H9 (cell line): ENCODE results near the gene RADX. TPM values are rescaled to one million over a fixed set of nuclear protein-coding genes. Genes with fewer than 3 reads are reported as not detected.

Experiments
- DNase-seq: peaks from one replicate; pipeline ENCODE4 v3.0.0-alpha.2; 2017
- H2AFZ ChIP-seq: one replicate; pipeline ENCODE4 v1.6.1; 2013; ENCODE audit warnings: mild to moderate bottlenecking, low read length, control low read depth, moderate library complexity
- H2AK5ac ChIP-seq: 2 replicates; pipeline ENCODE4 v1.6.1; 2013; ENCODE audit warnings: low read length, control low read depth, mixed read lengths; ENCODE audit not compliant: insufficient read length
- H2BK120ac ChIP-seq: one replicate; pipeline ENCODE4 v1.6.1; 2013; ENCODE audit warnings: low read depth, mild to moderate bottlenecking, low read length, control low read depth, inconsistent platforms; ENCODE audit not compliant: poor library complexity, severe bottlenecking
- H2BK12ac ChIP-seq: 2 replicates; pipeline ENCODE4 v1.6.1; 2013; ENCODE audit warnings: low read length, control low read depth, mixed read lengths, low read depth; ENCODE audit not compliant: insufficient read length
- H2BK15ac ChIP-seq: 2 replicates; pipeline ENCODE4 v1.6.1; 2013; ENCODE audit warnings: low read depth, low read length, control low read depth
- H2BK20ac ChIP-seq: one replicate; pipeline ENCODE4 v1.6.1; 2013; ENCODE audit warnings: low read depth, mild to moderate bottlenecking, low read length, control low read depth, inconsistent platforms; ENCODE audit not compliant: poor library complexity, severe bottlenecking
- H2BK5ac ChIP-seq: 2 replicates; pipeline ENCODE4 v1.6.1; 2013; ENCODE audit warnings: low read length, control low read depth, mixed read lengths; ENCODE audit not compliant: insufficient read length
- H3K14ac ChIP-seq: 2 replicates; pipeline ENCODE4 v1.6.1; 2013; ENCODE audit warnings: low read length, control low read depth; ENCODE audit not compliant: insufficient read depth
- H3K18ac ChIP-seq: 2 replicates; pipeline ENCODE4 v1.6.1; 2013; ENCODE audit warnings: low read depth, mild to moderate bottlenecking, mixed read lengths, low read length, control low read depth; ENCODE audit not compliant: insufficient read length
- H3K23ac ChIP-seq: 2 replicates; pipeline ENCODE4 v1.6.1; 2013; ENCODE audit warnings: low read length, control low read depth, mixed read lengths, low read depth; ENCODE audit not compliant: insufficient read length
- H3K23me2 ChIP-seq: 2 replicates; pipeline ENCODE4 v1.6.1; 2013; ENCODE audit warnings: low read depth, mild to moderate bottlenecking, mixed read lengths, low read length, control low read depth; ENCODE audit not compliant: insufficient read length, poor library complexity, severe bottlenecking
- H3K27ac ChIP-seq: 2 replicates; pipeline ENCODE4 v1.5.1; 2013; ENCODE audit warnings: low read length, control low read depth, mixed read lengths, low read depth; ENCODE audit not compliant: insufficient read length
- H3K27me3 ChIP-seq: 2 replicates; pipeline ENCODE4 v1.6.1; 2013; ENCODE audit warnings: low read length, control low read depth, inconsistent platforms; ENCODE audit not compliant: insufficient read depth
- H3K4ac ChIP-seq: 2 replicates; pipeline ENCODE4 v1.6.1; 2013; ENCODE audit warnings: low read depth, mild to moderate bottlenecking, control low read depth, inconsistent platforms, low read length, moderate library complexity
- H3K4me1 ChIP-seq: 2 replicates; pipeline ENCODE4 v1.6.1; 2013; ENCODE audit warnings: low read length, control low read depth, inconsistent platforms; ENCODE audit not compliant: insufficient read depth
- H3K4me2 ChIP-seq: 2 replicates; pipeline ENCODE4 v1.6.1; 2013; ENCODE audit warnings: low read length, control low read depth, mixed read lengths; ENCODE audit not compliant: insufficient read length, insufficient read depth
- H3K56ac ChIP-seq: 2 replicates; pipeline ENCODE4 v1.6.1; 2013; ENCODE audit warnings: low read depth, mild to moderate bottlenecking, mixed read lengths, low read length, control low read depth; ENCODE audit not compliant: insufficient read length
- H3K79me1 ChIP-seq: 2 replicates; pipeline ENCODE4 v1.6.1; 2013; ENCODE audit warnings: low read depth, mild to moderate bottlenecking, moderate library complexity, low read length, control low read depth, inconsistent platforms; ENCODE audit not compliant: insufficient read depth, poor library complexity, severe bottlenecking
- H3K79me2 ChIP-seq: 2 replicates; pipeline ENCODE4 v1.6.1; 2013; ENCODE audit warnings: low read length, control low read depth, inconsistent platforms; ENCODE audit not compliant: insufficient read depth
- H3K9ac ChIP-seq: 2 replicates; pipeline ENCODE4 v1.6.1; 2013; ENCODE audit warnings: low read length, control low read depth, mixed read lengths; ENCODE audit not compliant: insufficient read length; ENCODE audit errors: extremely low read depth
- H3K9me3 ChIP-seq: one replicate; pipeline ENCODE4 v1.6.1; 2013; ENCODE audit warnings: low read depth, low read length, inconsistent platforms; ENCODE audit not compliant: control insufficient read depth
- H3T11ph ChIP-seq: one replicate; pipeline ENCODE4 v1.6.1; 2013; ENCODE audit warnings: mild to moderate bottlenecking, low read length, control low read depth, inconsistent platforms
- H4K20me1 ChIP-seq: one replicate; pipeline ENCODE4 v1.6.1; 2013; ENCODE audit not compliant: control insufficient read depth, insufficient read length, insufficient read depth
- H4K5ac ChIP-seq: 2 replicates; pipeline ENCODE4 v1.6.1; 2013; ENCODE audit warnings: low read depth, mild to moderate bottlenecking, mixed read lengths, low read length, control low read depth; ENCODE audit not compliant: insufficient read length
- H4K8ac ChIP-seq: replicated peaks from 2 replicates; pipeline ENCODE4 v1.6.1; 2013; ENCODE audit warnings: low read length, control low read depth, mixed read lengths, low read depth; ENCODE audit not compliant: insufficient read length
- H4K91ac ChIP-seq: 2 replicates; pipeline ENCODE4 v1.6.1; 2013; ENCODE audit warnings: low read depth, mild to moderate bottlenecking, moderate library complexity, mixed read lengths, low read length, control low read depth; ENCODE audit not compliant: insufficient read length
- H3K27ac Mint-ChIP-seq, 3 experiments: 2 replicates in 2 of 3; 3 replicates in 1 of 3; pipeline ENCODE4 v1.8.0; 2020 to 2021; ENCODE audit warnings: mixed read lengths in 3 of 3, mild to moderate bottlenecking in 1 of 3, moderate library complexity in 1 of 3
- H3K27me3 Mint-ChIP-seq: 2 replicates; pipeline ENCODE4 v1.8.0; 2021; ENCODE audit warnings: low read depth, mild to moderate bottlenecking, moderate library complexity, mixed read lengths
- H3K36me3 Mint-ChIP-seq, 3 experiments: 2 replicates in 2 of 3; 3 replicates in 1 of 3; pipeline ENCODE4 v1.8.0; 2020 to 2021; ENCODE audit warnings: low read depth in 3 of 3, mixed read lengths in 3 of 3; ENCODE audit not compliant: insufficient read depth in 1 of 3
- H3K4me1 Mint-ChIP-seq, 2 experiments: 2 replicates each; pipeline ENCODE4 v1.8.0; 2020; ENCODE audit warnings: mixed read lengths in 2 of 2
- H3K4me3 Mint-ChIP-seq, 2 experiments: 2 replicates in 1 of 2; 3 replicates in 1 of 2; pipeline ENCODE4 v1.8.0; 2020 to 2021; ENCODE audit warnings: mild to moderate bottlenecking in 2 of 2, mixed read lengths in 2 of 2, moderate library complexity in 1 of 2
- H3K9me3 Mint-ChIP-seq, 2 experiments: 2 replicates in 1 of 2; 3 replicates in 1 of 2; pipeline ENCODE4 v1.8.0; 2020; ENCODE audit warnings: mild to moderate bottlenecking in 2 of 2, mixed read lengths in 2 of 2, moderate library complexity in 1 of 2
- CTCF ChIP-seq: fragments of 200-600 bp; sonication (generic); conservative IDR thresholded peaks from 3 replicates; pipeline ENCODE4 v1.8.0; 2021; ENCODE audit warnings: antibody characterized with exemption, mild to moderate bottlenecking
- WGBS: extraction: QIAGEN DNeasy Blood & Tissue Kit; methylation state at CpG from one replicate; pipeline ENCODE4 v1.1.7; 2013; ENCODE audit warnings: missing lambda C conversion rate, low lambda C conversion rate, mixed read lengths; ENCODE audit not compliant: insufficient read length; ENCODE audit errors: extremely low coverage; 5-methylcytosine and 5-hydroxymethylcytosine counted together
- total RNA-seq: library from RNA; stranded (reverse); gene quantifications from 2 replicates; pipeline ENCODE4 v1.2.1, GENCODE V29; 2021

RADX gene
- total RNA-seq, 1 experiment from 2014 or later, result 1.5 TPM

GRCh38 chrX:106564986-106565385 is 46.8 kb upstream of the RADX start:
- Histone ChIP-seq H3K79me2 (no peaks in the 10 kb centered on the region), H2AFZ (no peak overlapping the region), H3K18ac (no peak overlapping the region), H3K23me2 (no peaks in the 10 kb centered on the region), H3K9me3 (no peaks in the 10 kb centered on the region), H3K27ac (no peak overlapping the region), H3K23ac (no peak overlapping the region), H3T11ph (no peak overlapping the region), H2BK15ac (no peak overlapping the region), H2BK12ac (no peak overlapping the region), H4K91ac (no peak overlapping the region), H2AK5ac (no peak overlapping the region), H3K4ac (no peak overlapping the region), H3K4me1 (no peaks in the 10 kb centered on the region), H4K20me1 (no peaks in the 10 kb centered on the region), H4K5ac (no peak overlapping the region), H3K9ac (no peak overlapping the region), H2BK120ac (no peak overlapping the region), H4K8ac (no peak overlapping the region), H3K56ac (no peak overlapping the region), H3K27me3 (no peaks in the 10 kb centered on the region), H3K14ac (no peak overlapping the region), H3K79me1 (no peaks in the 10 kb centered on the region), H3K4me2 (no peak overlapping the region), H2BK20ac (no peak overlapping the region), H2BK5ac (no peak overlapping the region)
- no CpG with 5 or more reads among the region's 2 CpGs for WGBS
- Mint-ChIP-seq H3K4me1 (no peaks in the 10 kb centered on the region), H3K9me3 (peaks cover 0 to 67% of the 10 kb centered on the region in 2 experiments; a peak in 2 of 5 replicates), H3K36me3 (no peaks in the 10 kb centered on the region), H3K4me3 (no peak overlapping the region), H3K27me3 (peaks cover 8% of the 10 kb centered on the region), H3K27ac (no peak overlapping the region)
- TF ChIP-seq CTCF, result no peak
- DNase-seq, result no peak
